GM21786 (cell line): Measurements from ENCODE around the gene C3orf18.
"Not testable (repeated sequence)": the region's sequence is repeated elsewhere in the genome, so short reads cannot be mapped to it uniquely, and the experiment has no call there.

Experiments used
- ATAC-seq: cut with Tn5 transposase; IDR thresholded peaks from one replicate; pipeline ENCODE4 v1.9.1; 2021; ENCODE audit not compliant: unreplicated experiment

Gene C3orf18

GRCh38 chr3:50525191-50525910, 42.2 kb downstream of the C3orf18 start:
- ATAC-seq = no peak

DNA sequence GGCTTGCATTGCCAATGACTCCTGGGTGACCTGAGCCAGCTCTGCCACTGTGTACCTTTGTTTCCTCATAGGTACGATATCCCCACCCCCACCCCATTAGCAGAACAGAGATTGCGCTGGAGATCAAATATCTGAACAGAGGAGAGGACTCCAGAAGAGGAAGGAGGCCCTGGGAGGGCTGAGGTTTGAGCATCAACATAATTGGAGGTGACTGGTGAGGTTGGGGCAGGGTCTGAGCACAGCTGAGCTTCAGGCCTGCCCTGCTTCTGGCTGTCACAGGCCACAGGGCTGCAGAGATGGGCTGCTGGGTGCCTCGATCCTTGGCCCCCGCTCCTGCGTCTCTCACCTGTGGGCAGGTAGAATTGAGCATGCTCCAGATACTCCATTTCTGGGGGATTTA, 42.8 kb downstream of the C3orf18 start:
- no peak for ATAC-seq

DNA sequence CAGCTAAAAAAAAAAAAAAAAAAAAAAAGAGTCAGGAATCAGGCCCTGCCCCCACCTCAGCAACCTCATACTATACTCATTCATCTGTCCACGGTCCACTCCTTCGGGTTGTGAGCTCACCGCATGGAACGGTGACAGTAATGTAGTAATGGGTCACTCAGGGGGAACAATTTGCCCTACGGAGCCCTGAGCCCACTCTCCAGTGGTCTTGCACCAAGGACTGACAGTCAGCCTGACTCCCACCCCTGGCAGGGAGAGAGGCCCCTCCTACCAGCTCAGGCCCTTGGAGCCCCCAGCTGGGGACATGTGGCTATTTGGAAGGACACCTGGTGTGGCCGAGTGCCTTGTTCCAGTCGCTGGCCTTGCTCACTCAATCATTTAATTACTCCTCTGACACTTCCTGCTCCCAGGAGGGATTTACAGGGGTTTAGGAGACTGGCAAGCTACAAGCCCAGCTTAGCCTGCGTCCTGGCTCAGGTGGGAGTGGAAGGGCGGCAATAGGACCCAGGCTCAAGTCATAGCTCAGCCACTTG, 44.2 kb downstream of the C3orf18 start:
- no peak for ATAC-seq

DNA sequence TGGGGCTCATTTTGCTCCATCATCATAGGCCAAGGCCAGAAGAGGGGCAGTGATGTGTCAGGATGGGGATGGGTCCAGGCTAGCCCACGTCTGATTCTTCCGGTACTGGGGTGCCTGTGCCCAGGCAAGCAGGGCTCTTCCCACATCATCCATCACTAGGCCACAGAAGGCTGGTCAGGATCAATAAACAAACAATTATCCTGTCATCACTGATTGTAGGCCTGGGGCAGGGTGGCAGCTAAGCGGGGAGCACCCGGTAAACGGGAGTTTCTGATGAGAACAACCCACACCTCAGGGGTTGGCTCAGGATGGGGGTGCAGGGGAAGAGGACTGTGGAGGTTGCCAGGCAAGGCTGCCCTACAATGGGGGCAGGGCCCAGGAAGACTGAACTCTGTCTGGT, 46.0 kb downstream of the C3orf18 start:
- ATAC-seq = no peak

DNA sequence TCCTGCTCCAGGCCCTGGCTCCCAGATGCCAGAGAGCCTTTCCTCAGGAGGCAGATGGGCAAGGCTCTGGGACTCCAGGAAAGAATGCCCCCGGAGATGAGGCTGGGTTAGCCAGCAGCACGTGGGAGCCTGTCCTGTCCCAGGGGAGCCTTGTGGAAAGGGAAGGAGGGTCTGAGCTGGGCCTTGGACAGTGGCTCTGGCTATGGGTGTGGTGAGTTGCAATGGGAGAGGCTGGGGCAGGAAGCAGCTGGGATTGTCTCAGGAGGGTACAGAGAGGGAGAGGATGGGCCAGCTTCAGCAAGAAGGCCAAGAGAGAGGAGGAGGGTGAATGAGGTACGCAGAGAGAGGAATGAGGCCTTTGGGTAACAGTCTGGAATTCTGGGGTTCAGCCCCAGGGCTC, 46.7 kb downstream of the C3orf18 start:
- ATAC-seq = no peak

- ATAC-seq = no peak
Measured at GRCh38 chr3:50519471-50520089, 48.0 kb downstream of the C3orf18 start.

- no peak for ATAC-seq
Measured at GRCh38 chr3:50518436-50518835, 49.1 kb downstream of the C3orf18 start.

DNA sequence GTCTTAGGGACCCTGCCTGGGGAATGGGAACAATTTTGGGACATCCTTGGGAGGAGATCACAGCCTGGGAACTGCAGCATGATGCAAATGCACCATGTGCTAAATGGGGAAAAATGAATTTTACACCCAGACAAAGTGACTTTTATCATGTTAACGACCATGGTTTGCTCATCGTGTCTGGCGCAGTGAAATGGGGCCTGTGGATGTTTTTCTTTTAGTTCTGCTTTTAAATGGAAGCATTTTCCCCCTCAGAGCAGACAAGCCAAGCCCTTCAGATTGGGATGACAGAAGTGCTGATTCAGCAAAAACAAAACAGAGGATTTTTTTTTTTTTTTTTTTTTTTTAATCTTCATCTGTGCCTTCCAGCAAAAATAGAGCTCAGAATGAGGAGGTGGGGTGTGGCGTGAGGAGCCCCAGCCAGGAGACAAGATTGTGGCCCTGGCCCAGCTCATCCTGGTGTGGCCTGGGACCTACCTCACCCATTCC, 49.8 kb downstream of the C3orf18 start:
- no peak for ATAC-seq

- no peak for ATAC-seq
Measured at GRCh38 chr3:50516440-50516871, 51.1 kb downstream of the C3orf18 start.

DNA sequence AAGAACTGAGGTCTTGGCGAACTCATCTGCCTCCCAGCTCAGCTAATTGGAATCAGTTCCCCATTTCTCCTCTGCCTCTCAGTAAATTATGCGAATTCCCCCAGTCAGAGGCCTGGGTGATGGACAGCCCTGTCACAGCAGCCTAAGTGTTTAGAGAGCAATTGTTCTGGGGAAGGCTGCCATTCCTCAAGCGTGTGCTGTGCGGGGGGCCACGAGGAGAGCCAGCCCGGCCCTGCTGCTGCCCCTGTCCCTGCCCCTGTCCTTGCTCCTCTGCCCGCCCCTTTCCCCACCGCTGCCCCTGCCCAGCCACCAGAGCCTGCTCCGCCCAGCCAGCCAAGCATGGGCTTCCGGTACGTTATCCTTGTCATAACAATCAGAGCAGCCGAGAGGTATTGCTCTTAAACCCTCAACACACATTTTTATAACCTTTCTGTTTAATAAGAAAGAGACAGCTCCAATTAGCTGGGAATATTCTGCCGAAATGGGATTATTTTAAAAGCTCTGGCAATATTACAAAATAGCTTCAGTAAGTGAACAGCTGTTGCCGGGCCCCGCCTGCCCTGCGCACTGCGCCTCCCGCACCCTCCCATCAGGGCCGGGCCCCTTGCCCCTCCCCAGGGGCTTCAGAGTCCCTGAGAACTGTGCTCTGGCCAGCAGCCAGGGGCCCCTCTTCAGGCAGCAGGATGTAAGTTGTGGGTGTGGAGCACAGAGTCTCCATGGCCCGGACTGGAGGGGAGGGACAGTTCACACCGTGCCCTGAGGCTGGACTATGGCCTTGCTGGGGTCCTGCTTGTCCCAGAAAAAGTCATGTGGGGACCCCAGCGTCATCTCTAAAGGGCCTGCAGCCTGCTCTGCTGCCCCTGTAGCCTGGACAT, 51.7 kb downstream of the C3orf18 start:
- no peak for ATAC-seq

DNA sequence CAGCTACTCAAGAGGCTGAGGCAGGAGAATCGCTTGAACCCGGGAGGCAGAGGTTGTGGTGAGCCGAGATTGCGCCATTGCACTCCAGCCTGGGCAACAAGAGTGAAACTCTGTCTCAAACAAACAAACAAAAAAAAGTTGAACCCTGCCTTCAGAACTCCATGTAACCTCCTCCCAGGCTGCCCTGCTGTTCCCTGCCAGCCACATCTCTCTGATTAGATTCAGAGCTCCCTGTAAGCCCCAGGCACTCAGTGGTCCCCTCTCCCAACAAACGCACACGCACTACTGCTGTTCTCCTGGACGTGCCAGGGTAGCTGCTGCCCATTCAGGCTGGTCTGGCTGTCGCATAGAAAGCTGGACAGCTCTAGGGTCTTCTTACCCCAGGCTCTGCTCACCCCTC, 54.6 kb downstream of the C3orf18 start:
- ATAC-seq = not testable (repeated sequence)

DNA sequence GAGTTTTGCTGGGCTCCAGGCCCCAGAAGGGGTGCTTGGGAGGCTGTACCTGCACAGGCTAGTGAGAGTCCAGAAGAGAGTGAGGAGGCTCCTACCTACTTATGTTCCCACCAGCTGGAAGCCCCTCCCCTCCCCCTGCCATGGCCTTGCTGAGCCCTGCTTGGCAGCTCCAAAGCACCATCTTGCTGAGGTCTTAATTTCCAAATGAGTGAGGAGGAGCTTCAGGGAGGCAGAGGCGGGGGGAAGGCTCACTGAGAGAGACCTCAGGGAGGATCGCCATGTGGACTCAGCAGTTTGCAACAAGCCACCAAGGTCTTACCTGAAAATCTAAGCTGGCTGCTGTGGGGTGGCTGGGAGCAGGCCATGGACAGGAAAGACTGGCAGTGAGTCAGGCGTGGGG, 55.4 kb downstream of the C3orf18 start:
- ATAC-seq = no peak

- ATAC-seq = no peak
Measured at GRCh38 chr3:50510325-50510724, 57.2 kb downstream of the C3orf18 start.

GRCh38 chr3:50509715-50510114, 57.8 kb downstream of the C3orf18 start:
- ATAC-seq = no peak

DNA sequence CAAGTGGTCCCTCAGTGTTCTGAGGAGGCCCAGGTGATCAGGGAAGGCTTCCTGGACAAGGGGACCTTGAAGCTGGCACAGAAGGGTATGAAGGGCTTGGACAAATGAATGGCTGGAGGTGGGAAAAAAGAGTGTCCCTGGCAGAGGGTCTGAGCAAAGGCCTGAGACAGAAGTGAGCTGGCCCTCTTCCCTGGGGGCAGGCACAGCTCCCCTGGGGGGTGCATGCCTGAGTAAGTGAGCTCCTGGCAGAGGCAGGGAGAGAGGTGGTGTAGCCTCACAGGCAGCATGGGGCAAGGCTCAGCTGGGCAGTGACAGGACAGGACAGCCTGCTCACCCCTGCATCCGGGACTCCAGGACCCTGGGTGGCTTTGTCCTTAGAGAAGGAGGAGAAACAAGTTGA, 58.7 kb downstream of the C3orf18 start:
- ATAC-seq = no peak
